Ectodermal cell (in vitro differentiated cells): ENCODE data around the gene MUCL3.
"Not testable (repeated sequence)": the region's sequence is repeated elsewhere in the genome, so short reads cannot be mapped to it uniquely, and the experiment has no call there.

Experiments used
- H3K27ac ChIP-seq: 2 replicates; pipeline ENCODE4 v1.7.0; 2013; ENCODE audit warnings: mild to moderate bottlenecking, low read depth, low read length; ENCODE audit not compliant: insufficient read depth, poor library complexity, severe bottlenecking
- H3K27me3 ChIP-seq: 2 replicates; pipeline ENCODE4 v1.7.0; 2013; ENCODE audit warnings: mild to moderate bottlenecking, low read length; ENCODE audit not compliant: insufficient read depth, control insufficient read depth, poor library complexity, severe bottlenecking
- H3K36me3 ChIP-seq: one replicate; pipeline ENCODE4 v1.7.0; 2013; ENCODE audit warnings: low read length; ENCODE audit not compliant: control insufficient read depth, insufficient read depth
- H3K4me1 ChIP-seq: one replicate; pipeline ENCODE4 v1.7.0; 2013; ENCODE audit warnings: low read length; ENCODE audit not compliant: control insufficient read depth, insufficient read depth
- H3K4me3 ChIP-seq: 2 replicates; pipeline ENCODE4 v1.7.0; 2013; ENCODE audit warnings: low read depth, low read length, control low read depth; ENCODE audit not compliant: insufficient read depth
- H3K9me3 ChIP-seq: 2 replicates; pipeline ENCODE4 v1.7.0; 2013; ENCODE audit warnings: mild to moderate bottlenecking, low read length, moderate library complexity; ENCODE audit not compliant: control insufficient read depth
- WGBS, 2 experiments: methylation state at CpG; one replicate each; pipeline ENCODE4 v1.1.7; 2013; ENCODE audit warnings: missing lambda C conversion rate in 2 of 2; 5-methylcytosine and 5-hydroxymethylcytosine counted together

The MUCL3 gene

DNA sequence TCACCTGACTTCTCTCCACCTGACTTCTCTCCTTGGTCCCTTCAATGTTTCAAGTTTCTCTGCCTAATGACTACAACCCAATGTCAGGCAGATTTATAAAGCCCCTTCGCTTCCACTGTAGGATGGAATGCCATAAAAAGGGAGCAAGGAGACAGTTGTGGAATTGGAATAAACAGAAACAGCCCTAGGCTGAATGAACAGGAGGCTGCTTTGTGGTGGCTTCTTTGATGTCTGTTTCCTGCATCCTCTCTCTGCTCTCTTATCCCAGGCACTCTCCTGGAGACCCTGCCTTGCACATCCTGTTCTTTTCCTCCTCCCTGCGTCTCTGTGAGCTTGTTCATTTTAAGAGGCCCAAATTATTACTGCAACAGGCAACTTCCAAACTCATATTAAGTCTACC is 16.9 kb downstream of the MUCL3 start:
- Histone ChIP-seq H3K9me3 (no peaks in the 10 kb centered on the region), H3K4me3 (no peak overlapping the region), H3K27me3 (peaks cover 38% of the 10 kb centered on the region), H3K27ac (no peak overlapping the region), H3K36me3 (no peaks in the 10 kb centered on the region), H3K4me1 (peaks cover 7% of the 10 kb centered on the region)
- WGBS, 2 experiments: 83 to 89% methylated on average over 2 of the region's 2 CpGs

DNA sequence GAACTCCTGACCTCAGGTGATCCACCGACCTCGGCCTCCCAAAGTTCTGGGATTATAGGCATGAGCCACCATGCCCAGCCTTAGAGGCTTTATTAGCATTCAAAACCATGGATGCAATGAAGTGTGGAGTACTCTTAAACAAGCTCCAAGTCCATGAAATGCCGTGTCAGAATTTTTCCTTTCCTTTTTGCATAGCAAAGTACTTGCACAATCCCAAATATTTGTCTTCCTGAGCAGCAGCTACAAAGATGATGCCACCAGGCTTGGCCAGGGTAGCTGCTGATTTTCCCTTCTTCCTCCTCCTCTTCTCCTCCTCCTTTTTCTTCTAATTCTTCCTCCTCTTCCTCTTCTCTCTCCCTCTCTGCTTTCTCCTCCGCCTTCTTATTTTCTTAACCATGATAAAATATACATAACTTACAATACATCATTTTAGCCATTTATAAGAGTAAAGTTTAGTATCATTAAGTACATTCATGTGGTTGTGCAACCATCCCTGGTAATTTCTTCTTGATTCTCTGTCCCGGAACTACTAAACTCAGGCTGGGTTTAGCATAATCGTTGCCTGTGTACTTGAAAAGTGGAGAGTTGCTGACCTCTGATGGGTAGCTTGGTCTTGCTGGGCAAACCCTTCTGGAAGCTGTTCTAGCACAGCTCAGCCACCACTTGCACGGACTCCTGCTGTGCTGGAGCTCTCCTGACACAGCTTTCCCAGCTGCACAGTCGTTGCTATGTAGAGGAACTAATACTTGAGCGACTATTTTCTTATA is 20.3 kb downstream of the MUCL3 start:
- 95 to 98% methylated on average over 7 to 9 of the region's 9 CpGs for WGBS, 2 experiments
- Histone ChIP-seq H3K9me3 (no peaks in the 10 kb centered on the region), H3K4me1 (no peaks in the 10 kb centered on the region), H3K4me3 (no peak overlapping the region), H3K27ac (no peak overlapping the region), H3K36me3 (no peaks in the 10 kb centered on the region), H3K27me3 (peaks cover 16% of the 10 kb centered on the region)

DNA sequence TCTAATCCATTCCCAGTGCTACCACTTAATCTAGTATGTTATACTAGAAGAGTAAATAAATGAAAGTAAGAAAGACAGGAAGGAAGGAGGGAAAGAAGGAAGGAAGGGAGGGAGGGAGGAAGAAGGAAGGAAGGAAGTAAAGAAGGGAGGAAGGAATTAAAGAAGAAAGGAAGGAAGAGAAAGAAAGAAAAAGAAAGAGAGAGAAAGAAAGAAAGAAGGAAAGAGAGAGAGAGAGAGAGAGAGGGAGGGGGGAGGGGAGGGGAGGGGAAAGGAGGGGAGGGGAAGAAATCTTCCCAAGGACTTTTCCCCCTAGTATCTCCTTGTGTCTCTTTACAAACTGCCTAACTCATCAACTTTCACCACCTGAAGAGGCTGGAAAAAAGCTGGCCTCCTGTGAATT is 21.9 kb downstream of the MUCL3 start:
- H3K9me3 ChIP-seq: no peaks in the 10 kb centered on the region

DNA sequence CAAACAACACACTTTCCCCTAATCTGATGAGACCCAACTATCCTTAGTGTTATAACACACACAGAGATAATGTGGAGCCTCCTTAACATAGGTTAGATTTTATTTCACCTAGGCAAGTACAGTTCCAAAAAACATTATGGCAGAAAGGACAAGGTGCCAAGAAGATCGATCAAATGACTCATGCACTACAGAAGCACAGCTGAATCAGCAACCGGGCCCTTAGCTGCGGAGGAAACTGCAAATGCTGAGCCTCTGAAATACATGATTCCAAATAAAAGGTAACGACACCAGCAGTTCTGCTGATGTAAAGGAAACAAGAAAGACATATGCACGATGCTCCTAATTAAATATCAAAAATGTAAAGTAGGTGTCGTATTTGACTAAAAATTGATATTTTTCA is 22.9 kb downstream of the MUCL3 start:
- Histone ChIP-seq H3K27me3 (no peaks in the 10 kb centered on the region), H3K4me1 (no peaks in the 10 kb centered on the region), H3K9me3 (no peaks in the 10 kb centered on the region), H3K36me3 (no peaks in the 10 kb centered on the region), H3K4me3 (no peak overlapping the region), H3K27ac (no peak overlapping the region)
- 94 to 95% methylated on average over 6 of the region's 6 CpGs for WGBS, 2 experiments

More for the DNA sequence above, 21.9 kb downstream of the MUCL3 start:
- Histone ChIP-seq H3K4me3 (no peak overlapping the region), H3K4me1 (no peaks in the 10 kb centered on the region), H3K27ac (no peak overlapping the region), H3K36me3 (no peaks in the 10 kb centered on the region), H3K27me3 (peaks cover under 1% of the 10 kb centered on the region)

DNA sequence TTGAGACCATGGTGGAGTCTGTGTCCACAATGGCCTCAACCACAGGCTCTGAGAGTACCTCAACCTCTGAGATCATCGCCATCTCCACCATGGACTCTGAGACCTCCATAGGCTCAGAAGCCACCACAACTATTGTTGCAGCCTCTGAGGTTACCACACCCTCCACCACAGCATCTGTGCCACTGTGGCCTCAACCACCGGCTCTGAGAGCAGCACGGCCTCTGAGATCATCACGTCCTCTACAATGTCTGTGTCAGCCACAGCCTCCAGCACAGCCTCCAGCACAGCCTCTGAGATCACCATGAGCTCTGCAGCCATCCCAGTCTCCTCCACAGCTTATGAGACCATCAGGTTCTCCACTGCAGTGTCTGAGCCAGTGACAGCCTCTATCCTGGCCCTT is 23.3 kb downstream of the MUCL3 start:
- no peak overlapping the region for H3K27ac ChIP-seq
- no peak overlapping the region for H3K4me3 ChIP-seq
- 92 to 96% methylated on average over 4 of the region's 4 CpGs for WGBS, 2 experiments
- no peaks in the 10 kb centered on the region for H3K27me3 ChIP-seq
- no peaks in the 10 kb centered on the region for H3K9me3 ChIP-seq
- H3K4me1 ChIP-seq: no peaks in the 10 kb centered on the region
- H3K36me3 ChIP-seq: no peaks in the 10 kb centered on the region

DNA sequence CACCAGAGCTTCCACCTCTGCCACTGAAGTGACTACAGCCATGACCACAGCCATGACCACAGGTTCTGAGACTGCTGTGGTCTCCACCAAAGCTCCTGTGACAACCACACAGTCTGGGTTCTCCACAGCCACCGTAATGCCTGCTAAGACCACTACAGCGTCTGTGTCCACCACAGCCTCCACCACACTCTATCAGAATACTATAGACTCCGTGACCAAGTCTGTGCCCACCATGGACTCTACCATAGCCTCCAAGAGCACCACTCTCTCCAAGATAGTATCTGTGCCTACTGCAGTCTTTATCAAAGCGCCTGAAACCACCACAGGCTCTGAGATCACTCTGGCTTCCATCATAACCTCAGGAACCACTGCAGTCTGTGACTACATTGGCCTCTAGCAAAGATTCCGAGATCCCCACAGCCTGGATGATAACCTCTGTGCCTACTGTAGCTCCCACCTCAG is 24.4 kb downstream of the MUCL3 start:
- 92 to 95% methylated on average over 5 of the region's 5 CpGs for WGBS, 2 experiments
- H3K4me1 ChIP-seq: no peaks in the 10 kb centered on the region
- H3K36me3 ChIP-seq: no peaks in the 10 kb centered on the region

DNA sequence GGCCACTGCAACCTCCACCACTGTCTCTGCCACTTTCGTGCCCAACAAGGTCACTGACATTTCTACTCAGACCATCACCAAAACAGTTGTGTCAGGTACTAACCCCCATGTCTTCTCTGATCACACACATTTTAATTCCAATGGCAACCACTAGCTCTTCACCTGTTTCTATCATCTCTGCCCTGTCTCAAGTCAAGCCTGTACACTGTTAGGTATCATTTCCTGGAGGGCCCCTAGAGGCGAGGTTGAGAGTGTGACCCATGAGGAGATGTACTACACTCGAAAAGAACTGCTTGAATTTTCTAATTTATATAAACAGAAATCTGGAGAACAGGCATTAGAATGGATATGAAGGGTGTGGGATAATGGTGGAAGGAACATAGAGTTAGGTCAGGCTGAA is 25.4 kb downstream of the MUCL3 start:
- no peaks in the 10 kb centered on the region for H3K36me3 ChIP-seq
- H3K4me1 ChIP-seq: no peaks in the 10 kb centered on the region
- no peaks in the 10 kb centered on the region for H3K9me3 ChIP-seq
- no peak overlapping the region for H3K4me3 ChIP-seq
- no peaks in the 10 kb centered on the region for H3K27me3 ChIP-seq
- H3K27ac ChIP-seq: no peak overlapping the region
- 87 to 93% methylated on average over 3 of the region's 3 CpGs for WGBS, 2 experiments

More for the DNA sequence above, 24.4 kb downstream of the MUCL3 start:
- no peaks in the 10 kb centered on the region for H3K27me3 ChIP-seq
- H3K4me3 ChIP-seq: no peak overlapping the region
- no peak overlapping the region for H3K27ac ChIP-seq
- no peaks in the 10 kb centered on the region for H3K9me3 ChIP-seq

DNA sequence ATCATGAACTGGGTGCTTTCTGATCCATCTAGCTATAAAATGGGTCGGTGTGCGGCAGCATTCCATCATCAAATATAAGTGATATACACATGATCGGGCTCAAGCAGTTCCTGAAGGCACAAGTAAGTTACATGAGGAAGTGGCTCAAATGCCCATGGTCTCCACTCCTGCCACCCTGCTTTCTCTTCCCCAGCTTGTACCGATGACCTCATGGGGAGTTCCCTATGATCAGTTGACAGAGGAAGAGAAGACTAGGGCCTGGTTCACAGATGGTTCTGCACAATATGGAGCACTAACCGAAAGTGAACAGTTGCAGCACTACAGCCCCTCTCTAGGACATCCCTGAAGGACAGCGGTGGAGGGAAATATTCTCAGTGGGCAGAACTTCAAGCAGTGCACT is 28.4 kb downstream of the MUCL3 start:
- not testable (repeated sequence) for H3K27me3 ChIP-seq, H3K36me3 ChIP-seq, H3K4me3 ChIP-seq, H3K9me3 ChIP-seq, H3K4me1 ChIP-seq, H3K27ac ChIP-seq
- 93 to 95% methylated on average over 6 of the region's 6 CpGs for WGBS, 2 experiments

DNA sequence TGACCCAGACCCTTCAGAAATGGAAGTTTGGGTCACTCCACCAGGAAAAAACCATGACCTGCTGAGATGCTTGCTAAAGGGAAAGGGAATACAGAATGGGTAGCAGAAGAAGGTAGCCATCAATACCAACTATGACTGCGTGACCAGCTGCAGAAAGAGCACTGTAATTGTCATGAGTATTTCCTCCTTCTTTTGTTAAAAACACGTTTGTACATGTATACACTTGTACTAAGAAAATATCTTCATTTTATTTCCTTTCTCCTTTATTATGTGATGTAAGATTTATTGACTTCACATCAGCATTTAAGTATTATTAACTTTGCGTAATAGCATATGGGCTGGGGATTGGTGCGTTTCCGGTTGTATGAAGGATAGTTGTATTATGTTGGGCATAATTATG is 30.2 kb downstream of the MUCL3 start:
- 86 to 97% methylated on average over 4 of the region's 5 CpGs for WGBS, 2 experiments
- Histone ChIP-seq H3K27me3 (no peaks in the 10 kb centered on the region), H3K4me1 (no peaks in the 10 kb centered on the region), H3K36me3 (no peaks in the 10 kb centered on the region), H3K9me3 (no peaks in the 10 kb centered on the region), H3K4me3 (no peak overlapping the region), H3K27ac (no peak overlapping the region)

DNA sequence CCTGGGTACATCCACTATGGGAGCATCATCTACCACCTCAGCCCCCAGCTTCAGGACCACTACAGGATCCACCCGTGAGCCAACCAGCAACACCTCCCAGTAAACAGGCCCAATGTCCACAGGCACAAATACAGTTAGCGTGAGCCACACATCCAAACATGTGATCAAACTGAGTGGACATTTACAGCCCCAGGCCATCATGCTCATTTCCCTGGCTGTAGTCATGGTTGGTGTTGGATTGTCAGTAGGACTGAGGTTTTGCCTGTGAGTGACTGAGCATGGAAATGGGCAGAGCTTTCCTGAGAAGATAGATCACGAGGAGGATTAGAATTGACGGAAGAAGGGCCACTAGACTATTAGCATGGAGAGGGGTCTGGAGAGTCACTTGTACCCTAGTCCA is 32.0 kb downstream of the MUCL3 start:
- H3K9me3 ChIP-seq: no peaks in the 10 kb centered on the region
- 92% methylated on average over 4 of the region's 4 CpGs for WGBS, 2 experiments
- no peak overlapping the region for H3K27ac ChIP-seq
- no peaks in the 10 kb centered on the region for H3K27me3 ChIP-seq
- no peaks in the 10 kb centered on the region for H3K4me1 ChIP-seq
- no peaks in the 10 kb centered on the region for H3K36me3 ChIP-seq
- no peak overlapping the region for H3K4me3 ChIP-seq
